Keratinocyte (primary cell): ENCODE results near the gene ZMYM5. TPM values are rescaled to one million over a fixed set of nuclear protein-coding genes. Genes with fewer than 3 reads are reported as not detected.

Source experiments
- DNase-seq: peaks from one replicate; pipeline ENCODE4 v3.0.0-alpha.2; 2011; ENCODE audit warnings: low read depth, missing footprints, low spot score
- FAIRE-seq: peaks from 2 replicates; lab custom pipeline; 2011; peaks lifted over from hg19 to GRCh38; lab: Jason Lieb, UNC
- H2AFZ ChIP-seq: 2 replicates; pipeline ENCODE4 v1.6.0; 2012; ENCODE audit warnings: low read length, control low read depth, inconsistent platforms; ENCODE audit not compliant: control insufficient read depth
- H3K27ac ChIP-seq: 2 replicates; pipeline ENCODE4 v1.5.1; 2011; ENCODE audit warnings: low read length; ENCODE audit not compliant: control insufficient read depth, insufficient read depth
- H3K27me3 ChIP-seq: 3 replicates; pipeline ENCODE4 v1.6.0; 2011; ENCODE audit warnings: low read length; ENCODE audit not compliant: control insufficient read depth, insufficient read depth; ENCODE audit errors: extremely low read depth
- H3K36me3 ChIP-seq, 2 experiments: 2 replicates in 1 of 2; 3 replicates in 1 of 2; pipeline ENCODE4 v1.5.1; 2011; ENCODE audit warnings: low read length in 2 of 2, mild to moderate bottlenecking in 1 of 2; ENCODE audit not compliant: control insufficient read depth in 2 of 2, insufficient read depth in 2 of 2; ENCODE audit errors: extremely low read depth in 1 of 2
- H3K4me1 ChIP-seq: 3 replicates; pipeline ENCODE4 v1.5.1; 2011; ENCODE audit warnings: low read length; ENCODE audit not compliant: control insufficient read depth, insufficient read depth; ENCODE audit errors: extremely low read depth
- H3K4me2 ChIP-seq: 3 replicates; pipeline ENCODE4 v1.6.0; 2011; ENCODE audit warnings: low read depth, low read length; ENCODE audit not compliant: control insufficient read depth, insufficient read depth; ENCODE audit errors: extremely low read depth
- H3K4me3 ChIP-seq, 3 experiments: fragments of 200-600 bp in 1 of 3; sonication (generic) in 1 of 3; 2 replicates in 2 of 3; 3 replicates in 1 of 3; pipeline ENCODE4 v1.5.1; 2011 to 2016; ENCODE audit warnings: low read length in 3 of 3, mild to moderate bottlenecking in 3 of 3, control low read depth in 2 of 3, inconsistent platforms in 1 of 3, low read depth in 1 of 3, mixed read lengths in 1 of 3, mixed run types in 1 of 3, moderate library complexity in 1 of 3; ENCODE audit not compliant: control insufficient read depth in 2 of 3, insufficient read depth in 2 of 3; ENCODE audit errors: extremely low read depth in 1 of 3
- H3K79me2 ChIP-seq: 2 replicates; pipeline ENCODE4 v1.6.0; 2012; ENCODE audit warnings: low read length; ENCODE audit not compliant: control insufficient read depth, insufficient read depth
- H3K9ac ChIP-seq: 3 replicates; pipeline ENCODE4 v1.6.0; 2011; ENCODE audit warnings: low read length; ENCODE audit not compliant: control insufficient read depth, insufficient read depth; ENCODE audit errors: extremely low read depth
- H3K9me1 ChIP-seq: 3 replicates; pipeline ENCODE4 v1.6.0; 2011; ENCODE audit warnings: low read length; ENCODE audit not compliant: control insufficient read depth, insufficient read depth; ENCODE audit errors: extremely low read depth
- H3K9me3 ChIP-seq: 2 replicates; pipeline ENCODE4 v1.5.1; 2012; ENCODE audit warnings: low read depth, low read length; ENCODE audit not compliant: control insufficient read depth
- H4K20me1 ChIP-seq: 3 replicates; pipeline ENCODE4 v1.6.0; 2011; ENCODE audit warnings: low read length; ENCODE audit not compliant: control insufficient read depth, insufficient read depth; ENCODE audit errors: extremely low read depth
- EZH2 ChIP-seq: IDR thresholded peaks from one replicate; pipeline ENCODE4 v1.6.1; 2012; ENCODE audit warnings: inconsistent platforms, mild to moderate bottlenecking, low read length, moderate library complexity
- dilution Hi-C: fragments of 300-500 bp; cut with MboI; formaldehyde crosslinking; loops from one replicate; pipeline ENCODE4 v1.7.0; 2020; ENCODE audit warnings: low sequenced_read_pairs; ENCODE audit not compliant: extremely low pct_ligation_motif_present
- polyA plus RNA-seq, 5 experiments: library from polyadenylated mRNA; depleted of rRNA in 3 of 5; stranded (reverse) in 3 of 5; stranded (forward) in 1 of 5; unstranded in 1 of 5; fragments of >200 nt; gene quantifications; 1 replicate in 1 of 5; 2 replicates in 3 of 5; 3 replicates in 1 of 5; pipeline versions ENCODE4 v1.2.1 to v1.2.3, GENCODE V29; 2011 to 2012; ENCODE audit warnings: missing spikeins in 2 of 5, low read depth in 1 of 5, low replicate concordance in 1 of 5
- TF ChIP-seq, protein P1 (sequence below), 3 experiments: IDR thresholded peaks in 1 of 3; conservative IDR thresholded peaks in 1 of 3; optimal IDR thresholded peaks in 1 of 3; 2 replicates in 2 of 3; 3 replicates in 1 of 3; pipeline versions ENCODE3 to v1.5.1; 2011; ENCODE audit warnings: low read length in 3 of 3, mild to moderate bottlenecking in 3 of 3, moderate library complexity in 2 of 3, control low read depth in 1 of 3, inconsistent platforms in 1 of 3; ENCODE audit not compliant: insufficient read depth in 2 of 3; ENCODE audit errors: extremely low read depth in 1 of 3

ZMYM5 gene
- polyA plus RNA-seq, 1 donor (not counting 4 experiments of a cell fraction or from before 2014, with no cell fraction given), result 15.4 TPM

DNA sequence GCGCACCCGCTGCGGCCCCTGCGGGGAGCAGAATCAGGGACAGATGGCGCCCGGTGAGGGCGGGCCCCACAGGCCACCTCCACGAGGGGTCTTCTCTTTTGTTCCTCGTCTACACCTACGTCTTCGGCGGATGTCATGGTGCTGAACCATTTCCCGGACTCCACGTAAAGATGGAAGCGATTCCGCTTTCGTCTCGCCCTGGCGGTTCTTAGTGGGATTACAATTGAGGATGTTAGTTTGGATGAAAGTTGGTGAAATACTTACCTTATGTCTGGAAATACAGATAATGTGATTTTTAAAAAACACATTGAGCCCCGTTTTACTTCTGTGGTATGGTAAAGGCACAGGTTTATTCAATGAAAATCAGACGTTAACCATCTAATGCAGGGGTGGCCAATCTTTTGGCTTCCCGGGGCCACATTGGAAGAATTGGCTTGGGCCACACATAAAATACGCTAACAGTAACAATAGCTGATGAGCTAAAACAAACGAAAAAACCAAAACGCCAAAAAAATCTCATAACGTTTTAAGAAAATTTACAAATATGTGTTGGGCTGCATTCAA lies 1.4 kb upstream of the ZMYM5 start:
- peak overlapping the region; percentile 69 to 73 (median 71) for H3K4me3 ChIP-seq
- no peaks in the 10 kb centered on the region for H3K9me1 ChIP-seq
- FAIRE-seq (no peak), DNase-seq (no peak)
- dilution Hi-C loops, result no loop called here
- peaks cover 20% of the 10 kb centered on the region for H3K4me1 ChIP-seq
- no peaks in the 10 kb centered on the region for H4K20me1 ChIP-seq
- no peaks in the 10 kb centered on the region for H3K27me3 ChIP-seq
- H3K79me2 ChIP-seq, result peaks cover 21% of the 10 kb centered on the region
- peak overlapping the region; percentile 89 for H3K27ac ChIP-seq
- peak overlapping the region; percentile 85 for H2AFZ ChIP-seq
- peak overlapping the region; percentile 82 for H3K4me2 ChIP-seq
- TF ChIP-seq EZH2, result no peak
- TF ChIP-seq, protein P1, sequence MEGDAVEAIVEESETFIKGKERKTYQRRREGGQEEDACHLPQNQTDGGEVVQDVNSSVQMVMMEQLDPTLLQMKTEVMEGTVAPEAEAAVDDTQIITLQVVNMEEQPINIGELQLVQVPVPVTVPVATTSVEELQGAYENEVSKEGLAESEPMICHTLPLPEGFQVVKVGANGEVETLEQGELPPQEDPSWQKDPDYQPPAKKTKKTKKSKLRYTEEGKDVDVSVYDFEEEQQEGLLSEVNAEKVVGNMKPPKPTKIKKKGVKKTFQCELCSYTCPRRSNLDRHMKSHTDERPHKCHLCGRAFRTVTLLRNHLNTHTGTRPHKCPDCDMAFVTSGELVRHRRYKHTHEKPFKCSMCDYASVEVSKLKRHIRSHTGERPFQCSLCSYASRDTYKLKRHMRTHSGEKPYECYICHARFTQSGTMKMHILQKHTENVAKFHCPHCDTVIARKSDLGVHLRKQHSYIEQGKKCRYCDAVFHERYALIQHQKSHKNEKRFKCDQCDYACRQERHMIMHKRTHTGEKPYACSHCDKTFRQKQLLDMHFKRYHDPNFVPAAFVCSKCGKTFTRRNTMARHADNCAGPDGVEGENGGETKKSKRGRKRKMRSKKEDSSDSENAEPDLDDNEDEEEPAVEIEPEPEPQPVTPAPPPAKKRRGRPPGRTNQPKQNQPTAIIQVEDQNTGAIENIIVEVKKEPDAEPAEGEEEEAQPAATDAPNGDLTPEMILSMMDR (optimal IDR thresholded peaks at IDR 0.05 in 1 of 3, IDR thresholded peaks at IDR 0.05 in 1 of 3, conservative IDR thresholded peaks at IDR 0.05 in 1 of 3; ENCODE audit: extremely low read depth in 1 of 3, insufficient read depth in 2 of 3, low read length in 3 of 3), result peak; percentile 58 to 68 (median 64)
- H3K9ac ChIP-seq, result peak overlapping the region; percentile 92
- no peaks in the 10 kb centered on the region for H3K9me3 ChIP-seq
- no peaks in the 10 kb centered on the region for H3K36me3 ChIP-seq

DNA sequence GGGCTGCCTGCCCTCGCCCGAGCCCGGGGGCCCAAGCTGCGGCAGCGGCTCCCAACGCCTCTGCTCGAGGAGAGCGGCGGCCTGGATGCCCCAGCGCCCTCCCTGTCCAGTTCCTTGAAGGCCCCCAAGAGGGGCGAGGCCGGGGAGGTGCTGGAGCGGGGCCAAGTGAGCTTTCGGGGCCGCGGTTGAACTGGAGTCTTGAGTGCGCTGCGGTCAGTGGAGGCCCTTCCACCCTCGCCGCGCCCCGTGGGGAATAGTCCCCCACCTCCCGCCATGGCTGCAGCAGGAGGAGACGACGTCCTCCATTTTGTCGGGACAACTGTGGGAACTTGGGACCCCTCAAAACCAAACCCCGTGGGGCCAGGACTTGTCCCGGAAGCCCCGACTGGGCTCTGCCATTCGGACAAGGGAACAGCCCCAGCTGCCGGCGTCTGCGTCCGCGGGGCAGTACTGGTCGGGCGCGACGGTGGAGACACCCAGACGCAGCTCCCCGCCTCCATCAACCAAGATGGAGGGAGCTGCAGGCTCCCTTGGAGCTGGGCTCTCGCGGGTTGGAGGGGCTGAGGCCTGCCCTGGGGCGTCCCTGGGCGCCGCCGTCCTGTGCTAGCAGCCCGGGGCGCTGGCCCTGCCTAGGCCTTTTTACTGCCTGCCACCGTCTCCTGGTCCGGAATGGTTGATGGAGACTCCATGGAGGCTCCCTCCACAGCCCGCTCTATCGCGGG lies 736 bp upstream of the ZMYM5 start:
- H3K4me3 ChIP-seq, result peak overlapping the region; percentile 69 to 73 (median 71)
- H3K4me1 ChIP-seq, result peaks cover 20% of the 10 kb centered on the region
- no peaks in the 10 kb centered on the region for H3K9me3 ChIP-seq
- FAIRE-seq (no peak), DNase-seq (no peak)
- dilution Hi-C loops, result no loop called here
- H2AFZ ChIP-seq, result peak overlapping the region; percentile 85
- no peak for TF ChIP-seq EZH2
- TF ChIP-seq, protein P1 (optimal IDR thresholded peaks at IDR 0.05 in 1 of 3, IDR thresholded peaks at IDR 0.05 in 1 of 3, conservative IDR thresholded peaks at IDR 0.05 in 1 of 3; ENCODE audit: extremely low read depth in 1 of 3, insufficient read depth in 2 of 3, low read length in 3 of 3), result no peak
- H3K27me3 ChIP-seq, result no peaks in the 10 kb centered on the region
- peak overlapping the region; percentile 92 for H3K9ac ChIP-seq
- no peaks in the 10 kb centered on the region for H4K20me1 ChIP-seq
- peak overlapping the region; percentile 89 for H3K27ac ChIP-seq
- no peaks in the 10 kb centered on the region for H3K9me1 ChIP-seq
- H3K79me2 ChIP-seq, result peaks cover 24% of the 10 kb centered on the region
- H3K4me2 ChIP-seq, result peak overlapping the region; percentile 82
- H3K36me3 ChIP-seq, result peaks cover 0 to under 1% of the 10 kb centered on the region in 2 experiments
